Measurements from ENCODE around the gene XKR3. TPM values are rescaled to one million over a fixed set of nuclear protein-coding genes. Genes with fewer than 3 reads are reported as not detected.

The XKR3 gene
- total and polyA plus RNA-seq, 2 donors (not counting 1 experiment from before 2014, with no cell fraction given) = not detected

GRCh38 chr22:16808744-16809143 is 16.5 kb downstream of the XKR3 start:
- H2AFZ ChIP-seq (ENCODE audit: insufficient read depth, low read depth, low read length, poor library complexity, severe bottlenecking) = no peak overlapping the region
- no peaks in the 10 kb centered on the region for H4K20me1 ChIP-seq (ENCODE audit: control insufficient read depth, insufficient read depth, low read length, poor library complexity, severe bottlenecking)
- DNase-seq = no peak
- H3K9ac ChIP-seq (ENCODE audit: low read length) = no peak overlapping the region
- H3K27me3 Mint-ChIP-seq = no peaks in the 10 kb centered on the region
- H3K79me2 ChIP-seq (ENCODE audit: control insufficient read depth, insufficient read depth, low read length) = no peaks in the 10 kb centered on the region
- POLR2A ChIA-PET = no interaction called here
- no peaks in the 10 kb centered on the region for H3K36me3 ChIP-seq (replicated peaks in 1 of 2; ENCODE audit: control extremely low read depth in 1 of 2, control insufficient read depth in 1 of 2, extremely low read depth in 1 of 2, insufficient read depth in 2 of 2, low read length in 1 of 2)
- no peaks in the 10 kb centered on the region for H3K9me3 Mint-ChIP-seq (ENCODE audit: insufficient read depth)
- H3K27me3 ChIP-seq (replicated peaks in 1 of 4; ENCODE audit: control extremely low read depth in 1 of 4, control insufficient read depth in 3 of 4, insufficient read depth in 4 of 4, low read length in 3 of 4) = no peaks in the 10 kb centered on the region
- no peaks in the 10 kb centered on the region for H3K9me3 ChIP-seq (ENCODE audit: control extremely low read depth in 1 of 3, control insufficient read depth in 2 of 3, insufficient read depth in 1 of 3, low read length in 2 of 3)
- no peak overlapping the region for H3K27ac Mint-ChIP-seq
- no peak overlapping the region for H3K4me3 Mint-ChIP-seq
- no peak for ATAC-seq (ENCODE audit: low read depth)
- CTCF ChIA-PET = no interaction called here
- H3K27ac ChIP-seq (ENCODE audit: low read length in 2 of 2) = no peak overlapping the region
- H3K4me1 ChIP-seq (ENCODE audit: control insufficient read depth in 2 of 2, insufficient read depth in 2 of 2, low read length in 2 of 2) = peaks cover 15 to 20% of the 10 kb centered on the region in 2 donors
- peaks cover 35% of the 10 kb centered on the region for H3K4me1 Mint-ChIP-seq
- no peak for TF ChIP-seq EZH2 (IDR thresholded peaks at IDR 0.05; ENCODE audit: borderline replicate concordance, insufficient read depth, low read depth, low read length, poor library complexity, severe bottlenecking)
- intact Hi-C loops (cut with micrococcal nuclease) = no loop called here
- WGBS (ENCODE audit: insufficient coverage) = no CpG with 5 or more reads among the region's 2 CpGs
- H3K4me3 ChIP-seq (ENCODE audit: control extremely low read depth in 1 of 5, extremely low read depth in 1 of 5, insufficient read depth in 1 of 5, low read depth in 2 of 5, low read length in 4 of 5) = no peak overlapping the region
- H3K4me2 ChIP-seq (replicated peaks; ENCODE audit: low read depth, low read length, poor library complexity, severe bottlenecking) = no peak overlapping the region

- Histone ChIP-seq H3K36me3 (replicated peaks in 1 of 2; ENCODE audit: control extremely low read depth in 1 of 2, control insufficient read depth in 1 of 2, extremely low read depth in 1 of 2, insufficient read depth in 2 of 2, low read length in 1 of 2) (no peaks in the 10 kb centered on the region), H3K27ac (ENCODE audit: low read length in 2 of 2) (no peak overlapping the region), H3K4me2 (replicated peaks; ENCODE audit: low read depth, low read length, poor library complexity, severe bottlenecking) (no peak overlapping the region), H3K79me2 (ENCODE audit: control insufficient read depth, insufficient read depth, low read length) (no peaks in the 10 kb centered on the region), H3K4me3 (ENCODE audit: control extremely low read depth in 1 of 5, extremely low read depth in 1 of 5, insufficient read depth in 1 of 5, low read depth in 2 of 5, low read length in 4 of 5) (no peak overlapping the region), H2AFZ (ENCODE audit: insufficient read depth, low read depth, low read length, poor library complexity, severe bottlenecking) (no peak overlapping the region), H3K9me3 (ENCODE audit: control extremely low read depth in 1 of 3, control insufficient read depth in 2 of 3, insufficient read depth in 1 of 3, low read length in 2 of 3) (no peaks in the 10 kb centered on the region), H3K27me3 (replicated peaks in 1 of 4; ENCODE audit: control extremely low read depth in 1 of 4, control insufficient read depth in 3 of 4, insufficient read depth in 4 of 4, low read length in 3 of 4) (no peaks in the 10 kb centered on the region), H3K4me1 (ENCODE audit: control insufficient read depth in 2 of 2, insufficient read depth in 2 of 2, low read length in 2 of 2) (peaks cover 15 to 20% of the 10 kb centered on the region in 2 donors), H4K20me1 (ENCODE audit: control insufficient read depth, insufficient read depth, low read length, poor library complexity, severe bottlenecking) (no peaks in the 10 kb centered on the region), H3K9ac (ENCODE audit: low read length) (no peak overlapping the region)
- no peak overlapping the region for H3K4me3 Mint-ChIP-seq
- intact Hi-C loops (cut with micrococcal nuclease) = no loop called here
- H3K4me1 Mint-ChIP-seq = peaks cover 33% of the 10 kb centered on the region
- H3K9me3 Mint-ChIP-seq (ENCODE audit: insufficient read depth) = no peaks in the 10 kb centered on the region
- ChIA-PET POLR2A (no interaction called here), CTCF (no interaction called here)
- TF ChIP-seq EZH2 (IDR thresholded peaks at IDR 0.05; ENCODE audit: borderline replicate concordance, insufficient read depth, low read depth, low read length, poor library complexity, severe bottlenecking) (no peak), CTCF (IDR thresholded peaks at IDR 0.05) (no peak)
- H3K27me3 Mint-ChIP-seq = no peaks in the 10 kb centered on the region
- DNase-seq = no peak
- H3K27ac Mint-ChIP-seq = no peak overlapping the region
- no CpG with 5 or more reads among the region's 2 CpGs for WGBS (ENCODE audit: insufficient coverage)
- ATAC-seq (ENCODE audit: low read depth) = no peak
Observed at GRCh38 chr22:16807109-16807508, 18.1 kb downstream of the XKR3 start.

All from B cell (primary cell).